Measurements from ENCODE around the gene APOA4. TPM values are rescaled to one million over a fixed set of nuclear protein-coding genes. Genes with fewer than 3 reads are reported as not detected.

Gene APOA4
- total RNA-seq, result not detected
- polyA plus RNA-seq, result under 1 TPM in 1 of 2 donors, not detected in 1; 0.86 TPM
- long read RNA-seq, donor 1, result 0 reads
- long read RNA-seq, donor 2, result 0 reads
- long read RNA-seq, donor 3, result 0 reads

DNA sequence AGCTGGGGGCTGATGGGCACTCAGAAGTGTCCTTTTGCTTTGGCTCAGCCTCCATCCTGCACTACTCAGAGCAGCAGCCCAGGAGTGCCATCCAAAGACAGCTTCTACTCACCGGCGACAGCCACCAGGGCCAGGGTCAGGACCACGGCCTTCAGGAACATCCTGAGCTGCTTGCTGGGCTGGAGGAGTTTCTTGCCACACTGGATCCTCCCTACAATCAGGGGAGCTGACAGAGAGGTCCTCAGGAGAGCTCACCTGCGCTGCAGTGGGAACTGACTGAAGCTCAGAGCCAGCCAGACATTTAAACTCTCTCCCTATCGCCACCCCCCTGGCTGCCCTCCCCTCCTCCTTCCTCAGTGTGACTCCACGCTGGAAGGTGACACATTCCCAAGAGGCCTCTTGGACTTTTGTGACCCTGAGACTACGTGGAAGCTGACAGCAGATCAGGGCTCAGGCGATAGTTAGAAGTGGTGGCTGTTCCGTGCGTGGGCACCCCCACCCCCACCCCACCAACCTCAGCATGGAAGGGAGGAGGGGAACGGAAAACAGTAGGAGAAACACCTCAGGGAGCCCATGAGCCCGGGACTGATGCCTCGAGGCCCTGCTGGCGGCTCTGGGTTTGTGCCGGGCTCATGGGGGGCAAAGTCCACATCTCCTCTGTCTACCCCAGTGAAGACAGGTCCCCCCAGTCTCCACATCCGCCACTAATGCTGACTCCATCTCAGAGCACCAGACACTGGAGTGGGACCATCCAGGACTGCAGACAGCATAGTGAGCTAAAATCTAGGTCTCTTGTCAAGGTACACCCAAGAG is at the start of gene APOA4:
Gene APOA4 (minus strand): TSS at position 274 of the 813 bp plus-strand sequence. CDS start 113 bp downstream, at position 161.
- Histone ChIP-seq H3K36me3 (no peaks in the 10 kb centered on the region), H3K27ac (no peak within 1 kb of the TSS), H3K4me1 (no peaks in the 10 kb centered on the region), H3K27me3 (no peaks in the 10 kb centered on the region), H3K9me3 (no peaks in the 10 kb centered on the region), H3K4me3 (no peak within 1 kb of the TSS)
- DNase-seq, result no peak
- no peak for ATAC-seq
- no peak for TF ChIP-seq POLR2A (IDR thresholded peaks at IDR 0.05)
- TF ChIP-seq, protein P1, sequence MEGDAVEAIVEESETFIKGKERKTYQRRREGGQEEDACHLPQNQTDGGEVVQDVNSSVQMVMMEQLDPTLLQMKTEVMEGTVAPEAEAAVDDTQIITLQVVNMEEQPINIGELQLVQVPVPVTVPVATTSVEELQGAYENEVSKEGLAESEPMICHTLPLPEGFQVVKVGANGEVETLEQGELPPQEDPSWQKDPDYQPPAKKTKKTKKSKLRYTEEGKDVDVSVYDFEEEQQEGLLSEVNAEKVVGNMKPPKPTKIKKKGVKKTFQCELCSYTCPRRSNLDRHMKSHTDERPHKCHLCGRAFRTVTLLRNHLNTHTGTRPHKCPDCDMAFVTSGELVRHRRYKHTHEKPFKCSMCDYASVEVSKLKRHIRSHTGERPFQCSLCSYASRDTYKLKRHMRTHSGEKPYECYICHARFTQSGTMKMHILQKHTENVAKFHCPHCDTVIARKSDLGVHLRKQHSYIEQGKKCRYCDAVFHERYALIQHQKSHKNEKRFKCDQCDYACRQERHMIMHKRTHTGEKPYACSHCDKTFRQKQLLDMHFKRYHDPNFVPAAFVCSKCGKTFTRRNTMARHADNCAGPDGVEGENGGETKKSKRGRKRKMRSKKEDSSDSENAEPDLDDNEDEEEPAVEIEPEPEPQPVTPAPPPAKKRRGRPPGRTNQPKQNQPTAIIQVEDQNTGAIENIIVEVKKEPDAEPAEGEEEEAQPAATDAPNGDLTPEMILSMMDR (IDR thresholded peaks at IDR 0.05), result no peak
- WGBS, 4 donors, result 65 to 76% (median 73%) methylated on average over 16 of the region's 16 CpGs
- intact Hi-C loops (cut with DNase I), result no loop called here

DNA sequence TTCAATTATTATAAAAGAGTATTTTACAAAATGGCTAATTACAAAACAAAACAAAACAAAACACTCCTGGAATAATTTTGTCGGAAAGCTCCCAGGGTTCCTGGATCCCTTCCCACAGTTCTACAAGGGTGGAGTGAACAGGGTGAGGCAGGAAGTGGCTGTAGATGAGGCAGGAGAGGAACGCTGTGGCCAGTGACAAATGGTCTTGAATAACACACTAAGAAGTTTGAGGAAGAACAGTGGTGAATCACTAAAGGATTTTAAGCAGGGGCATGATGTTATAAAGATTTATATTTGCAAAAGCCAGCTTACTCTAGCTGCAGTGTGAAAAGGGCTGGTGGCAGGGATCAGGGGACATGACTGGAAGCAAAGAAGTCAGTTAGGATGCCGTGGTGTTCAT is 48.1 kb upstream of the APOA4 start:
- peak in 3 of 5 donors; percentile 38 to 40 (median 38) for DNase-seq
- peak in 3 of 4 donors; percentile 26 to 64 (median 50) for ATAC-seq

DNA sequence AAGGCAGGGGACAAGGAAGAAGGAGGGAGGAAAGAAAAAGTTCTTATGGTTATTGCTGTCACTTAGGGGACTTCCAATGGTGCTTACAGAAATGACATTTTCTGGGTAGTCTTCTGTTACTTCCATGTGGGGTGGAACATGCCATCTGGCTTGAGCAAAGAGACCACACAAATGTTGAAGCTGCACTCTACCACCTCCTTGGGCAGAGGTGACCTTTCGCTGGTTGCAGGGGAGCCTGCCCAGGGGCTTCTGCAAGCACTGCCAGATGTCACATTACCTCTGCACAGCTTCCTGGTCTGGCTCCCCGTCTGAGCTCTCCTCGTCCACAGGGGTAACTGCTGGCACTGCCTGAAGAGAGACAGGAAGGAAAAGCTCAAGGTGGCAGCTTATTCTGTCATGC is 47.0 kb upstream of the APOA4 start:
- Histone ChIP-seq H3K9me3 (no peaks in the 10 kb centered on the region), H3K27me3 (no peaks in the 10 kb centered on the region), H3K4me1 (peaks cover 0 to 77% (median 32%) of the 10 kb centered on the region in 12 donors), H3K4me3 (no peak overlapping the region), H3K36me3 (peaks cover 0 to 99% (median 90%) of the 10 kb centered on the region in 9 donors), H3K27ac (peak overlapping the region in 2 of 12 donors; percentile 30 to 73)
- intact Hi-C loops (cut with DNase I), result loop anchor here in 2 of 10 donors (5.0 to 10.0 kb wide), 4 partner anchors 75 to 365 kb away; partner anchors contain the start of genes APOA5 (in 1 of the 2), PCSK7 (in 1 of the 2), RNF214 (in 1 of the 2) and SIK3 (in 1 of the 2)
- ATAC-seq, result no peak
- no peak for TF ChIP-seq POLR2A (IDR thresholded peaks at IDR 0.05)
- TF ChIP-seq, protein P1 (IDR thresholded peaks at IDR 0.05), result no peak
- DNase-seq, result no peak
- 52 to 69% (median 56%) methylated on average over 3 of the region's 3 CpGs for WGBS, 4 donors

More for the DNA sequence above, 48.1 kb upstream of the APOA4 start:
- H3K36me3 ChIP-seq, result peaks cover 0 to 99% (median 89%) of the 10 kb centered on the region in 9 donors
- peaks cover 0 to 80% (median 32%) of the 10 kb centered on the region in 12 donors for H3K4me1 ChIP-seq
- intact Hi-C loops (cut with DNase I), result loop anchor here in 2 of 10 donors (5.0 to 10.0 kb wide), 4 partner anchors 76 to 364 kb away; partner anchors contain the start of genes APOA5 (in 1 of the 2), PCSK7 (in 1 of the 2), RNF214 (in 1 of the 2) and SIK3 (in 1 of the 2)
- no peak overlapping the region for H3K4me3 ChIP-seq
- WGBS, 4 donors, result 30 to 50% (median 36%) methylated on average over 3 of the region's 3 CpGs
- no peaks in the 10 kb centered on the region for H3K9me3 ChIP-seq
- no peak for TF ChIP-seq POLR2A (IDR thresholded peaks at IDR 0.05)
- TF ChIP-seq, protein P1 (IDR thresholded peaks at IDR 0.05), result no peak
- peak overlapping the region in 10 of 12 donors; percentile 19 to 73 (median 54) for H3K27ac ChIP-seq
- no peaks in the 10 kb centered on the region for H3K27me3 ChIP-seq

DNA sequence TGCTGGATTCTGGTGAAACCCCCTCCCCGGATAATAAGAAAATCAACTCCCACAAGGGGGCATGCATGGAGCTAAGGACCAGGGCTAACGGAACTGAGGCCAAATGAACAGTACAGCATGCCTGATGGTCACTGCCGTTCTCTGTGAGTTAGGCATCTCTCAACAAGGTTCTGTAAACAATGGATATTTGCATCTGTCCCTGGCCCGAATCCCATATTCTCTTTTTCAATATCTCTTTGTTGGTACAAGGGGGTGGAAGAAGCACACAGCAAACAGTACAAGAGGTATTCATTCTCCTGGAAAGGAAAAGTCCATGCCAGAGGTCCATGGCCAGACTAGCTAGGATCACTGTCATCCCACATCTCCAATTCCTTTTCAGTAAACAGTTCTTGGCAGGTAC is 46.5 kb upstream of the APOA4 start:
- DNase-seq, result no peak
- Histone ChIP-seq H3K36me3 (peaks cover 0 to 99% (median 90%) of the 10 kb centered on the region in 9 donors), H3K4me1 (peaks cover 0 to 77% (median 31%) of the 10 kb centered on the region in 12 donors), H3K27me3 (no peaks in the 10 kb centered on the region), H3K27ac (peak overlapping the region in 1 of 12 donors; percentile 30), H3K4me3 (no peak overlapping the region), H3K9me3 (no peaks in the 10 kb centered on the region)
- WGBS, 4 donors, result 90 to 94% (median 92%) methylated on average over 4 of the region's 4 CpGs
- TF ChIP-seq, protein P1 (IDR thresholded peaks at IDR 0.05), result no peak
- no peak for TF ChIP-seq POLR2A (IDR thresholded peaks at IDR 0.05)
- no peak for ATAC-seq
- intact Hi-C loops (cut with DNase I), result loop anchor here in 3 of 10 donors (5.0 to 10.0 kb wide), 4 partner anchors 75 to 365 kb away; partner anchors contain the start of genes APOA5 (in 1 of the 3), PCSK7 (in 1 of the 3), RNF214 (in 1 of the 3) and SIK3 (in 1 of the 3)
